ENCODE results near the gene NBR1.
A peak's percentile ranks its signal among the peaks of the same experiment; 100 is the strongest.
"Not testable (repeated sequence)": the region's sequence is repeated elsewhere in the genome, so short reads cannot be mapped to it uniquely, and the experiment has no call there.

NBR1 gene

GRCh38 chr17:43159232-43159631, 11.8 kb upstream of the NBR1 start:
- DNase-seq (ENCODE audit: low read depth in 3 of 3), result not testable (repeated sequence)

- not testable (repeated sequence) for DNase-seq (ENCODE audit: low read depth in 3 of 3)
These were observed 11.1 kb upstream of the NBR1 start for GRCh38 chr17:43159957-43160356.

- DNase-seq (ENCODE audit: low read depth in 3 of 3), result not testable (repeated sequence)
These were observed 5.0 kb upstream of the NBR1 start for GRCh38 chr17:43165971-43166370.

- DNase-seq (ENCODE audit: low read depth in 3 of 3), result peak in 2 of 3 donors; percentile 1 to 12
These were observed 1.4 kb upstream of the NBR1 start for GRCh38 chr17:43169561-43170139.

- DNase-seq (ENCODE audit: low read depth in 3 of 3), result peak; percentile 64 to 84 (median 79)
These were observed 761 bp upstream of the NBR1 start for GRCh38 chr17:43170140-43170765.

GRCh38 chr17:43171586-43172487, 823 bp downstream of the NBR1 start:
- DNase-seq (ENCODE audit: low read depth in 3 of 3), result no peak

- no peak for DNase-seq (ENCODE audit: low read depth in 3 of 3)
These were observed 4.5 kb downstream of the NBR1 start for GRCh38 chr17:43175213-43176118.

- no peak for DNase-seq (ENCODE audit: low read depth in 3 of 3)
These were observed 5.1 kb downstream of the NBR1 start for GRCh38 chr17:43176119-43176570.

- no peak for DNase-seq (ENCODE audit: low read depth in 3 of 3)
These were observed 12.9 kb downstream of the NBR1 start for GRCh38 chr17:43183921-43184320.

- not testable (repeated sequence) for DNase-seq (ENCODE audit: low read depth in 3 of 3)
These were observed 15.6 kb downstream of the NBR1 start for GRCh38 chr17:43186656-43187055.

- DNase-seq (ENCODE audit: low read depth in 3 of 3), result no peak
These were observed 22.2 kb downstream of the NBR1 start for GRCh38 chr17:43193251-43193650.

- no peak for DNase-seq (ENCODE audit: low read depth in 3 of 3)
These were observed 28.6 kb downstream of the NBR1 start for GRCh38 chr17:43199633-43200032.

- peak in 1 of 3 donors; percentile 8 for DNase-seq (ENCODE audit: low read depth in 3 of 3)
These were observed 29.1 kb downstream of the NBR1 start for GRCh38 chr17:43200127-43200526.

- DNase-seq (ENCODE audit: low read depth in 3 of 3), result not testable (repeated sequence)
These were observed 32.0 kb downstream of the NBR1 start for GRCh38 chr17:43203013-43203412.

GRCh38 chr17:43210576-43210975, 39.6 kb downstream of the NBR1 start:
- DNase-seq (ENCODE audit: low read depth in 3 of 3), result no peak

- no peak for DNase-seq (ENCODE audit: low read depth in 3 of 3)
These were observed 40.1 kb downstream of the NBR1 start for GRCh38 chr17:43211123-43211479.

- peak; percentile 46 to 71 (median 48) for DNase-seq (ENCODE audit: low read depth in 3 of 3)
These were observed 40.7 kb downstream of the NBR1 start, which contains the start of gene TMEM106A for GRCh38 chr17:43211480-43212402. Gene TMEM106A, plus strand, starts transcription at chr17:43211875. Its CDS starts 1,167 bp downstream, at chr17:43213042.

- no peak for DNase-seq (ENCODE audit: low read depth in 3 of 3)
These were observed 41.9 kb downstream of the NBR1 start for GRCh38 chr17:43212641-43213490.

GRCh38 chr17:43213545-43213944, 42.5 kb downstream of the NBR1 start:
- DNase-seq (ENCODE audit: low read depth in 3 of 3), result no peak

Data from stimulated activated CD4-positive, alpha-beta T cell treated with anti-CD3 and anti-CD28 coated beads, TNF-alpha, amount 100 ng/mL, for 48 hours (primary cell).